B cell (primary cell): ENCODE data around the gene RAD51B. TPM values are rescaled to one million over a fixed set of nuclear protein-coding genes. Genes with fewer than 3 reads are reported as not detected.

ENCODE experiments used
- ATAC-seq: fragments of 200-7000 bp; cut with Tn5 transposase; one replicate; pipeline ENCODE4 v1.10.0; 2021; ENCODE audit warnings: low read depth, mild to moderate bottlenecking, moderate number of reproducible peaks, moderate library complexity
- CTCF ChIA-PET: fragments of 350-600 bp; sonication (Branson Sonifier 250); formaldehyde crosslinking; loops from one replicate; lab custom pipeline; 2021; ENCODE audit warnings: antibody characterized with exemption, inconsistent platforms; lab: Charles Lee
- POLR2A ChIA-PET: fragments of 350-600 bp; sonication (Branson Sonifier 250); formaldehyde crosslinking; loops from one replicate; lab custom pipeline; 2021; ENCODE audit warnings: antibody characterized with exemption; lab: Charles Lee
- DNase-seq: peaks from one replicate; pipeline ENCODE4 v3.0.0; 2013
- H2AFZ ChIP-seq: 2 replicates; pipeline ENCODE4 v1.6.1; 2012; ENCODE audit warnings: mild to moderate bottlenecking, low read depth, low read length; ENCODE audit not compliant: insufficient read depth, poor library complexity, severe bottlenecking
- H3K27ac ChIP-seq, 2 donors: 1 replicate in 1 of 2; 2 replicates in 1 of 2; pipeline ENCODE4 v1.5.1; 2012 to 2013; ENCODE audit warnings: low read length in 2 of 2, mild to moderate bottlenecking in 2 of 2, moderate library complexity in 1 of 2
- H3K27me3 ChIP-seq, 4 experiments: fragments of 200-600 bp in 1 of 4; sonication (generic) in 1 of 4; replicated peaks in 1 of 4; 1 replicate in 2 of 4; 2 replicates in 2 of 4; pipeline versions ENCODE4 v1.6.1 to v1.7.0; 2013 to 2016; ENCODE audit warnings: low read length in 3 of 4, mild to moderate bottlenecking in 2 of 4, mixed read lengths in 1 of 4, moderate library complexity in 1 of 4; ENCODE audit not compliant: insufficient read depth in 4 of 4, control insufficient read depth in 3 of 4; ENCODE audit errors: control extremely low read depth in 1 of 4
- H3K36me3 ChIP-seq, 2 experiments: replicated peaks in 1 of 2; 1 replicate in 1 of 2; 2 replicates in 1 of 2; pipeline versions ENCODE4 v1.6.1 to v1.7.1; 2013; ENCODE audit warnings: low read length in 1 of 2; ENCODE audit not compliant: insufficient read depth in 2 of 2, control insufficient read depth in 1 of 2; ENCODE audit errors: control extremely low read depth in 1 of 2, extremely low read depth in 1 of 2
- H3K4me1 ChIP-seq, 2 donors: fragments of 200-600 bp in 1 of 2; sonication (generic) in 1 of 2; 1 replicate in 1 of 2; 2 replicates in 1 of 2; pipeline versions ENCODE4 v1.5.1 to v1.6.1; 2013 to 2017; ENCODE audit warnings: low read length in 2 of 2; ENCODE audit not compliant: control insufficient read depth in 2 of 2, insufficient read depth in 2 of 2
- H3K4me2 ChIP-seq: replicated peaks from 2 replicates; pipeline ENCODE3; 2012; ENCODE audit warnings: mild to moderate bottlenecking, low read depth, low read length; ENCODE audit not compliant: poor library complexity, severe bottlenecking
- H3K4me3 ChIP-seq, 5 experiments: fragments of 200-600 bp in 1 of 5; sonication (generic) in 1 of 5; 1 replicate in 3 of 5; 2 replicates in 2 of 5; pipeline versions ENCODE4 v1.5.1 to v1.7.0; 2011 to 2016; ENCODE audit warnings: low read length in 4 of 5, mild to moderate bottlenecking in 4 of 5, low read depth in 2 of 5, control low read depth in 1 of 5, moderate library complexity in 1 of 5; ENCODE audit not compliant: insufficient read depth in 1 of 5; ENCODE audit errors: control extremely low read depth in 1 of 5, extremely low read depth in 1 of 5
- H3K79me2 ChIP-seq: fragments of 200-600 bp; sonication (generic); one replicate; pipeline ENCODE4 v1.6.0; 2016; ENCODE audit warnings: low read length; ENCODE audit not compliant: control insufficient read depth, insufficient read depth
- H3K9ac ChIP-seq: fragments of 200-600 bp; sonication (generic); 2 replicates; pipeline ENCODE4 v1.6.1; 2017; ENCODE audit warnings: mild to moderate bottlenecking, low read length, moderate library complexity
- H3K9me3 ChIP-seq, 3 donors: one replicate each; pipeline versions ENCODE4 v1.6.1 to v1.7.1; 2013; ENCODE audit warnings: low read length in 2 of 3; ENCODE audit not compliant: control insufficient read depth in 2 of 3, insufficient read depth in 1 of 3; ENCODE audit errors: control extremely low read depth in 1 of 3
- H4K20me1 ChIP-seq: 2 replicates; pipeline ENCODE4 v1.6.0; 2012; ENCODE audit warnings: mild to moderate bottlenecking, low read length; ENCODE audit not compliant: insufficient read depth, control insufficient read depth, poor library complexity, severe bottlenecking
- H3K27ac Mint-ChIP-seq: one replicate; pipeline ENCODE4 v1.8.0; 2021; ENCODE audit warnings: mixed read lengths
- H3K27me3 Mint-ChIP-seq: one replicate; pipeline ENCODE4 v1.8.0; 2021; ENCODE audit warnings: mixed read lengths
- H3K4me1 Mint-ChIP-seq: one replicate; pipeline ENCODE4 v1.8.0; 2021; ENCODE audit warnings: mixed read lengths
- H3K4me3 Mint-ChIP-seq: one replicate; pipeline ENCODE4 v1.8.0; 2021; ENCODE audit warnings: mixed read lengths
- H3K9me3 Mint-ChIP-seq: one replicate; pipeline ENCODE4 v1.8.0; 2022; ENCODE audit warnings: mixed read lengths; ENCODE audit not compliant: insufficient read depth
- CTCF ChIP-seq: fragments of 200-600 bp; IDR thresholded peaks from one replicate; pipeline ENCODE4 v1.8.0; 2022; ENCODE audit warnings: antibody characterized with exemption, mild to moderate bottlenecking
- EZH2 ChIP-seq: IDR thresholded peaks from 2 replicates; pipeline ENCODE4 v1.6.1; 2012; ENCODE audit warnings: borderline replicate concordance, low read depth, mild to moderate bottlenecking, moderate library complexity, low read length; ENCODE audit not compliant: insufficient read depth, poor library complexity, severe bottlenecking
- WGBS: methylation state at CpG from one replicate; pipeline ENCODE4 v1.1.5; 2013; ENCODE audit warnings: missing lambda C conversion rate; ENCODE audit not compliant: insufficient coverage; 5-methylcytosine and 5-hydroxymethylcytosine counted together
- intact Hi-C: fragments of 100-400 bp; cut with micrococcal nuclease; formaldehyde crosslinking; loops from one replicate; pipeline ENCODE4 v1.10.0; 2022
- polyA plus RNA-seq: library from polyadenylated mRNA; depleted of rRNA; stranded (reverse); fragments of >200 nt; gene quantifications from 2 replicates; pipeline ENCODE4 v1.2.3, GENCODE V29; 2012
- total RNA-seq, 2 donors: library from RNA; stranded (reverse); fragments of 120-200 nt in 1 of 2; gene quantifications; 1 replicate in 1 of 2; 2 replicates in 1 of 2; pipeline versions ENCODE4 v1.2.3 to v1.2.4, GENCODE V29; 2013 to 2022

The RAD51B gene
- total and polyA plus RNA-seq, 2 donors (not counting 1 experiment from before 2014, with no cell fraction given) = 6.5 to 60.6 TPM

DNA sequence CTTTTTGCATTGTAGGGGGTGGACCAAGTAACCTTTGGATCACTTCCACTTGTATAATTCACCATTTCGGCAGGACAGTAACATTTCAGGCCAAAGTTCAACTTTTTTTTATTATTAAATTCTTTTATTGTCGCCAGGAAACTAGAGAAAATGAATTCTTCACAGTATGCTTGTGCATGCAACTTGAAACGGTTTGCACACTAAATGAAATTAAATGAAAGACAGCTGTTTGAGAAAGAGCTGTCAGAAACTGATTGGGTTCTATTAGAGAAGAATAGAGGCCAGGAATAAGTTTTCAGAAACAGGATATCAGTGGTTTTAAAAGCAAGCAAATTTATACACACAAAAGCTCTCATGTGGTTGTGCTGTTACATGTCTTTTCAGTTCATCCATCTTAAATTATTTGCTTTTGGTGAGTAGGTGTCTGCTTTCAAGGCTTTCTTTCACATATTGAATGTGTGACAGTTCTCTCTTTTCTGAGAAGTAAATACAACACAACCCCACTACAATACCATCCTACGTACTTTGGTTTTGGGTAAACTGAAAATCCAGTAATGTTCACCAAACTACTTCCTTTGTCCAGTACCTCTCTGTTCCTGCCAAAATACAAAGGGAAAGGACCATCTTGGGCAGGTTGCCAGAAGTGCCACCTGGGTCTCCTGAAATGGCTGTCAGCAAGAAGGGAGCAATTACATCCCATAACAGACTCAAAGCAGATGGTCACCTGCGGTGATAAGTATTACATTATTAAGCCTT lies 291.7 kb downstream of the RAD51B start:
- H3K4me1 ChIP-seq = no peaks in the 10 kb centered on the region
- no peak for ATAC-seq
- TF ChIP-seq CTCF (no peak), EZH2 (no peak)
- no peak overlapping the region for H2AFZ ChIP-seq
- H3K9ac ChIP-seq = no peak overlapping the region
- DNase-seq = no peak
- POLR2A ChIA-PET = no interaction called here
- H3K4me3 Mint-ChIP-seq = no peak overlapping the region
- H4K20me1 ChIP-seq = no peaks in the 10 kb centered on the region
- H3K27ac ChIP-seq = no peak overlapping the region
- intact Hi-C loops = no loop called here
- H3K4me1 Mint-ChIP-seq = peaks cover 2% of the 10 kb centered on the region
- no peaks in the 10 kb centered on the region for H3K79me2 ChIP-seq
- no peaks in the 10 kb centered on the region for H3K27me3 ChIP-seq
- no peaks in the 10 kb centered on the region for H3K36me3 ChIP-seq
- no peak overlapping the region for H3K27ac Mint-ChIP-seq
- WGBS = 83% methylated on average over 1 of the region's 5 CpGs
- H3K4me3 ChIP-seq = no peak overlapping the region
- no peak overlapping the region for H3K4me2 ChIP-seq
- H3K9me3 Mint-ChIP-seq = no peaks in the 10 kb centered on the region
- CTCF ChIA-PET = no interaction called here
- H3K27me3 Mint-ChIP-seq = no peaks in the 10 kb centered on the region
- no peaks in the 10 kb centered on the region for H3K9me3 ChIP-seq

DNA sequence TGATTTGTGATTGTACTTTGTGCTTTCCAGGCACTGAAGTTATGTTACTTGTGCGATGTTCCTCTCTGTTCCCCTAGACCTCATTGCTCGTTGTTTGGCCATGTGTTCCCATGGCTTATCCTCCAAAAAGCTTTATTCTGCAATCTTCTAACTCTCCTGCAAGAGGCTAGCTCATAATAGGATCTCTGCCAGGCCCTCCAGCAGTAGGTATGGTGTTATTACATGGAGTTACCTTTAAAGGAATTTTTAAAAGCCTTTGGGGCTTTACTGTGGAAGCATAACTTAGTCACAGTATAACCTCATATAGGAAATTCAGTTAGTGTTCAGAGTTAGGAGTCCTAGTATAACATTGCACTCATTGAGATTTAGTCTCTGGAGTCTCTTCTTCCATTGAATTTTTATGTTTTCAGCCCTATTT lies 292.3 kb downstream of the RAD51B start:
- H3K9me3 ChIP-seq = no peaks in the 10 kb centered on the region
- no peak for DNase-seq
- H3K4me2 ChIP-seq = no peak overlapping the region
- peaks cover 2% of the 10 kb centered on the region for H3K4me1 Mint-ChIP-seq
- intact Hi-C loops = no loop called here
- no peak overlapping the region for H3K4me3 Mint-ChIP-seq
- H3K27me3 ChIP-seq = no peaks in the 10 kb centered on the region
- H3K27me3 Mint-ChIP-seq = no peaks in the 10 kb centered on the region
- whole genome bisulfite sequencing = 100% methylated on average over 2 of the region's 2 CpGs
- no peak overlapping the region for H2AFZ ChIP-seq
- H3K4me3 ChIP-seq = no peak overlapping the region
- ChIA-PET CTCF (interaction anchor here (1.1 kb wide), 1 partner anchor 751 kb away, joined by 3 read pairs; no protein-coding TSS in a partner anchor), POLR2A (no interaction called here)
- ATAC-seq = no peak
- H3K36me3 ChIP-seq = no peaks in the 10 kb centered on the region
- no peak overlapping the region for H3K27ac ChIP-seq
- H3K27ac Mint-ChIP-seq = no peak overlapping the region
- H3K79me2 ChIP-seq = no peaks in the 10 kb centered on the region
- no peaks in the 10 kb centered on the region for H3K9me3 Mint-ChIP-seq
- no peaks in the 10 kb centered on the region for H3K4me1 ChIP-seq
- no peak overlapping the region for H3K9ac ChIP-seq
- no peaks in the 10 kb centered on the region for H4K20me1 ChIP-seq
- TF ChIP-seq CTCF = no peak
- TF ChIP-seq EZH2 = no peak
